Subcutaneous adipose tissue (tissue), 4 donors: Measurements from ENCODE around the gene GNMT. TPM values are rescaled to one million over a fixed set of nuclear protein-coding genes. Genes with fewer than 3 reads are reported as not detected.

ENCODE experiments used
- CTCF ChIP-seq: fragments of 450-650 bp; IDR thresholded peaks from one replicate; pipeline ENCODE4 v1.5.1; 2016; ENCODE audit warnings: low read depth, mild to moderate bottlenecking, control low read depth, antibody characterized with exemption, moderate library complexity
- total RNA-seq, 4 donors: library from RNA; depleted of rRNA; stranded (reverse); fragments of >200 nt; gene quantifications; one replicate each; pipeline ENCODE4 v1.1.0, GENCODE V29; 2016

The GNMT gene
- total RNA-seq, 4 donors from 2014 or later, result 0.44 TPM; not detected in 3

DNA sequence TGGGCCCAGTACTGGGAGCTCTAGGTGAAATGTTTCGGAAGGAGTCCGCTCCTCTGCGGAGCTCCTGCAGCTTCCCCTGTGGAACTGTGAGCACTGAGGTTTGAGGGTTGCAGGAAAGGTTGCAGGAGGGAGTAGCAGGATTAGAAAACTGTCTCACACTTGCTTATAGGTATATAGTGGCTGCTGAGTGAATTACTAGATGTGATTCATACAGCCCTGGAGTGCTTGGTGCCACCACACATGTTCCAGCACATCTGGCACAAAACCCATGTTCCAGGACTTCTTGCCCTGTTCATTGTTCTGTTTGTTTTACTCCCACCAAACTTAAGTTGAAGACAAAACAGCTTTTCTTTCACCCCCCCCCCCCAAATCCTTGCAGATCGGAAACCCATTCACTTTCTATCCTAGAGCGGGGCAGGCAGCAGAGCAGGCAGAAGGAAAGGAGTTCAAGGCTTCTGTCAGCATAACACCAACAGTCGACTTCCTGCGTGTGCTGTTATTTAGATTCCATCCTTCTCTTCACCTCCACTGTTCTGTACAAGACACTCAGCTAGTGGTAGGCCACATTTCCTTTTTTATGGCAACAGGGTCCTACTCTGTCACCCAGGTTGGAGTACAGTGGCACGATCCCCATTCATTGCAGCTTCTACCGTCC is 19.1 kb downstream of the GNMT start:
- TF ChIP-seq CTCF, result no peak

DNA sequence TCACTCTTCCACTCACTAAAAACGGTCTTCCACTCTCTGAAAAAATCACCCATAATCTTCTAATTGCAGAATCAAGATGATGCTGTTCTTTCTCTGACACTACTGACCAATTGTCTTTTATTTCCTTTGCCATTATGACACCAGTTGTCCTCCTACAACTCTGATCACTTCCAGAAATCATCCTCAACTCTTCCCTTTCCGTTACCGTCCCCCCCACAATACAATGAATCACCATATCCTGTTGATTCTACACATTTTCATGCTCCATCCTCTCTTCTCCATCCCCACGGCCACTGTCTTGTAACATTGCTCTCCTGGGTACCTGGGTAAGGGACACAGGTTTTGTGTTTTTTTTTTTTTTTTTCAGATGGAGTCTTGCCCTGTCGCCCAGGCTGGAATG is 21.3 kb downstream of the GNMT start:
- no peak for TF ChIP-seq CTCF

DNA sequence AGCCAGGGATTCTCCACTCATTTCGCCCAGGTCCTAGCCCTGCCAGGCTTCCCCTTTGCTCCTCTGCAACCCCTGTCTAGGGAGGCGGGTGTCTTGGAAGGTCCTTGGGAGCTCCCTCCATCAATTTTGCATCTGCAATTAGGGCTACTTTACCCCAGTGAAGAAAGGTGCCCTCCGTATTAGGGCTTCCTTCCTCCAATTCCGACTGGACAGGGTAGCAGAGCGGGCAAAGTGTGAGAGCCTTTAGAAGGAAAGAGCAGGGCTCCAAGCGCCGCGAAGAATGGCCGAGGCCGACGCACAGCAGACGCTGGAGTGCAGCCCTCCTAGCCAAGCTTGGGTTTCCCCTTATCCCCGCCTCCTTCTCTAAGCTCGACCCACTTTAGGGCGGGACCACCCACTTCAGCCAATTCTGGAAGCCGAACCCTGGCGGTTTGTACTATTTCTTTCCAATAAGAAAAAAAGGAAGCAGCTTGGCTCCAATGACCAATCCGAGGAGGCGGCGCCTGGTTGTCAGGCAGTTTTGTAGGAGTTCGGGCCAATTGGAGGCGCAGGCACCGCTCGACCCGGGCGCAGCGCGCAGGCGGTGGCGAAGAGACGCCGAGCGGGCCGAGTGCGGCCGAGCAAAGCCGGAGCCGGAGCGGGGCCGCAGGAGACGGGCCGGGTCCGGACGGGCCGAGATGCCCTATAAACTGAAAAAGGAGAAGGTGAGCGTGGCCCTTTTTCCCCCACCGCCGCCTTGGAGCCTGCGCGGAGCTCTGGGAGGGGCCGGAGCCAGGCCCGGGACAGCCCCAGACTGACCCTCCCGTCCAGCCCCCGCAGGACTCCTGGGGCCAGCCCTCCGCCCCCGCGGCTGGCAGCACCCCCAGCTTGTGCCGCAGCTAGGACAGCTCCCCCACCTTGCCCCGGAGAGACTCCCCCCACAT is 23.7 kb downstream of the GNMT start, which contains the start of gene PPP2R5D:
Gene PPP2R5D (plus strand): TSS at position 570 of the 923 bp plus-strand sequence. CDS start 108 bp downstream, at position 678.
- no peak for TF ChIP-seq CTCF

GRCh38 chr6:42984924-42985475 is 24.4 kb downstream of the GNMT start:
- TF ChIP-seq CTCF, result no peak

DNA sequence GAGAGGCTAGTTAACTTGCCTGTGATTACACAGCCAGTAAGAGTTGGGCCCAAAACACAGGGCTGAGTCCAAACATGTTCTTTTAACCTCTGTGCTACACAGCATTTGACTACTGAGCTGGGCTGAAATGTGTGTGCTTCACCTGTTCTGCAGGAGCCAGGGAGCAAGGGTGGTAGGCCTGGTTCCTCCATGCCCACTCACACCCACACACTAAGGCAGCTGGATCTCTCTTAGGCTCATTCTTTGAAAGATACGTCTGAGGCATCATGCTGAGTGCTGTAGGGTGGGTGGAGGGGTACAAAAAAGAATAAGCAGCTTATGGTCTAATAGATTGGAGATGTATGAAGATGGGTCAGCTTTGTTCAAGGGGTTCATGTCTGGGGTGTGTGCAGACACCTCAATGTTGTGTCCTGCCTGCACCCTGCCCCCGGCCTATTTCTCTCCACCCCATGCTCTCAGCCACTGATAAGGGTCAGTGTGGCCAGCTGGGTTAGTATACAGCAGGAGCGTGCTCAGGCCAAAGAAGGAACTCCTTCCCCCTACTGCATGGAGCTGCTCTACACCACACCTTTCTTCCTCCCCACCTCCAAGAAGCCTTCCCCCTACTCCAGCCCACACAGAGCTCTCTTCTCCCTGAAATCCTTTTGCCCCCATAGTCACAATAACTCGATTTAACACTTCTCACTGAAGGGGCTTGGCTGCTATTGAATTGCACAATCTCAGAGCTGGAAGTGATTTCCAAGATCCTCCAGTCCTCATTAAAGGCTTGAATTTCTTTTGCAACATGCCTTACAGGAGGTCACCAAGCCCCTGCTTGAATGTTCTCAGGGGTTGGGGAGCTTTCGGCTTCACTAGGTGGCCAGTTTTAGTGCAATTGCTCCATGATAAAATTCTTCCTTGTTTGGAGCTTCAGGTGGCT is 27.2 kb downstream of the GNMT start:
- no peak for TF ChIP-seq CTCF

GRCh38 chr6:42988486-42989020 is 28.0 kb downstream of the GNMT start:
- no peak for TF ChIP-seq CTCF
